ENCODE results near the gene CENPT. TPM values are rescaled to one million over a fixed set of nuclear protein-coding genes. Genes with fewer than 3 reads are reported as not detected.

Gene CENPT
- total and polyA plus RNA-seq, 2 of the 13 experiments (the other 11 are each of a cell fraction or from before 2014, with no cell fraction given) = 40.9 to 43.3 TPM

DNA sequence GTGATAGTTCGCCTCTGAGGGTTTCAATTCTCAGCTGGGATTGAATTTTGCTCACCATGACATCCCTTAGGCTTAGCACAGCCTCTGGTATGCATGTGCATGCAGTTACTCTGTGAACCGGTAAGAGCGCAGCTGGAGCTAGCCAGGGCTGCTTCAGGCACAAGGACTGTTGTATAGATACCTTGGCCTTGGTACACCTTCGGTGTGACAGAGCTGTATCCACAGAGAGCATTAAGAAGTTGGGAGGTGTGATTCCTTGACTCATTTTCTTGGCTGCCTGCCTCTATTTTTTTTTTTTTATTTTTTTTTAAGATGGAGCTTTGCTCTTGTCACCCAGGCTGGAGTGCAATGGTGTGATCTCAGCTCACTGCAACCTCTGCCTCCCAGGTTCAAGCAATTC, 3.0 kb downstream of the CENPT start (continued):
- TF ChIP-seq, protein P1, sequence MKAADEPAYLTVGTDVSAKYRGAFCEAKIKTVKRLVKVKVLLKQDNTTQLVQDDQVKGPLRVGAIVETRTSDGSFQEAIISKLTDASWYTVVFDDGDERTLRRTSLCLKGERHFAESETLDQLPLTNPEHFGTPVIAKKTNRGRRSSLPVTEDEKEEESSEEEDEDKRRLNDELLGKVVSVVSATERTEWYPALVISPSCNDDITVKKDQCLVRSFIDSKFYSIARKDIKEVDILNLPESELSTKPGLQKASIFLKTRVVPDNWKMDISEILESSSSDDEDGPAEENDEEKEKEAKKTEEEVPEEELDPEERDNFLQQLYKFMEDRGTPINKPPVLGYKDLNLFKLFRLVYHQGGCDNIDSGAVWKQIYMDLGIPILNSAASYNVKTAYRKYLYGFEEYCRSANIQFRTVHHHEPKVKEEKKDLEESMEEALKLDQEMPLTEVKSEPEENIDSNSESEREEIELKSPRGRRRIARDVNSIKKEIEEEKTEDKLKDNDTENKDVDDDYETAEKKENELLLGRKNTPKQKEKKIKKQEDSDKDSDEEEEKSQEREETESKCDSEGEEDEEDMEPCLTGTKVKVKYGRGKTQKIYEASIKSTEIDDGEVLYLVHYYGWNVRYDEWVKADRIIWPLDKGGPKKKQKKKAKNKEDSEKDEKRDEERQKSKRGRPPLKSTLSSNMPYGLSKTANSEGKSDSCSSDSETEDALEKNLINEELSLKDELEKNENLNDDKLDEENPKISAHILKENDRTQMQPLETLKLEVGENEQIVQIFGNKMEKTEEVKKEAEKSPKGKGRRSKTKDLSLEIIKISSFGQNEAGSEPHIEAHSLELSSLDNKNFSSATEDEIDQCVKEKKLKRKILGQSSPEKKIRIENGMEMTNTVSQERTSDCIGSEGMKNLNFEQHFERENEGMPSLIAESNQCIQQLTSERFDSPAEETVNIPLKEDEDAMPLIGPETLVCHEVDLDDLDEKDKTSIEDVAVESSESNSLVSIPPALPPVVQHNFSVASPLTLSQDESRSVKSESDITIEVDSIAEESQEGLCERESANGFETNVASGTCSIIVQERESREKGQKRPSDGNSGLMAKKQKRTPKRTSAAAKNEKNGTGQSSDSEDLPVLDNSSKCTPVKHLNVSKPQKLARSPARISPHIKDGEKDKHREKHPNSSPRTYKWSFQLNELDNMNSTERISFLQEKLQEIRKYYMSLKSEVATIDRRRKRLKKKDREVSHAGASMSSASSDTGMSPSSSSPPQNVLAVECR (CRISPR knock-in tag; IDR thresholded peaks at IDR 0.05; ENCODE audit: borderline replicate concordance) = 0 out of 2 replicates have a peak, but pooled peaks have one; percentile 9
- TF ChIP-seq TP53 (CRISPR knock-in tag; conservative IDR thresholded peaks at IDR 0.05) (no peak), TEAD3 (CRISPR knock-in tag; optimal IDR thresholded peaks at IDR 0.05; ENCODE audit: borderline replicate concordance) (peak; percentile 50), ZNF382 (CRISPR knock-in tag; IDR thresholded peaks at IDR 0.05; ENCODE audit: borderline replicate concordance) (no peak), XRCC5 (optimal IDR thresholded peaks at IDR 0.05; ENCODE audit: low read length) (peak; percentile 21), SOX6 (IDR thresholded peaks at IDR 0.05) (no peak), SOX6 (CRISPR knock-in tag; IDR thresholded peaks at IDR 0.05) (no peak)

DNA sequence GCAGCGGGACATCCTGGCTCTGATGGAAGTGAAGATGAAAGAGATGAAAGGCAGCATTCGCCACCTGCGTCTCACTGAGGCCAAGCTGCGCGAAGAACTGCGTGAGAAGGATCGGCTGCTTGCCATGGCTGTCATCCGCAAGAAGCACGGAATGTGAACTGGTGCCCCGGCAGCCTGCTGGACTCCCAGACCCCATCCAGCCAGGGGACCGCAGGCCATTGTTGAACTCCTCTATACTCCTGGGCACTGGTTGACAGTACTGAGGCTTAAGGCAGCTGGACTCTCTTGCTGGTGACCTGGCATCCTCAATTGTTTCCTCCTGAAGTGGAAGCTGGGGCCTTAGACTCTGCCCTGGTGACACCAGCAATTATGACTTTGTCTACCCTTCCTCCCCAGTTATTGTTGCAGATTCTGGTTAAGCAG, 4.1 kb downstream of the CENPT start:
- BruUV-seq (replicated peaks) = TSS peak; percentile 23
- Histone ChIP-seq H3K9me3 (ENCODE audit: low read length) (no peaks in the 10 kb centered on the region), H3K9ac (ENCODE audit: insufficient read depth, low read depth, low read length) (peak overlapping the region; percentile 93), H3K4me1 (ENCODE audit: insufficient read depth, low read length) (peaks cover 44% of the 10 kb centered on the region), H3K4me3 (replicated peaks in 1 of 3; ENCODE audit: insufficient read depth in 1 of 3, low read depth in 2 of 3, low read length in 3 of 3) (peak overlapping the region; percentile 80 to 97 (median 92)), H3K36me3 (replicated peaks in 1 of 2; ENCODE audit: control insufficient read depth in 1 of 2, insufficient read depth in 2 of 2, low read length in 2 of 2) (no peaks in the 10 kb centered on the region), H3K27me3 (ENCODE audit: control insufficient read depth in 1 of 2, insufficient read depth in 2 of 2, low read length in 2 of 2) (no peaks in the 10 kb centered on the region; a peak in 1 of 5 replicates), H3K79me2 (ENCODE audit: insufficient read depth, low read length) (peaks cover 47% of the 10 kb centered on the region), H3K4me2 (ENCODE audit: low read depth, low read length) (peak overlapping the region; percentile 89), H4K20me1 (ENCODE audit: insufficient read depth, low read length) (peaks cover 29% of the 10 kb centered on the region), H2AFZ (ENCODE audit: low read length) (no peak overlapping the region), H3K27ac (ENCODE audit: extremely low read length, insufficient read depth, low read length) (peak overlapping the region; percentile 92)
- POLR2A ChIA-PET = interaction anchor here (1.0 to 2.6 kb wide), 4 partner anchors 10 to 92 kb away, joined by 6 to 15 read pairs (median 8); partner anchors contain the start of genes RANBP10 and TSNAXIP1
- no peak for DNase-seq (ENCODE audit: low spot score)
- ATAC-seq = no peak
- in situ Hi-C loops (cut with HindIII; ENCODE audit: extremely low pct_ligation_motif_present, low pct_unique_long_range_greater_than_20kb) = no loop called here
- 36% methylated on average over 4 of the region's 11 CpGs for WGBS (ENCODE audit: low lambda C conversion rate)
- no peak for FAIRE-seq
- intact Hi-C loops (cut with micrococcal nuclease; ENCODE audit: unreplicated experiment) = loop anchor here (1.0 kb wide), 1 partner anchor 22 kb away; no protein-coding TSS in a partner anchor
- CTCF ChIA-PET (ENCODE audit: low intra/inter-chr PET ratio, low total read pairs) = interaction anchor here (1.3 to 2.6 kb wide), 3 partner anchors 22 to 40 kb away, joined by 3 to 28 read pairs (median 4); no protein-coding TSS in a partner anchor
- no peak for TF ChIP-seq ZNF790 (CRISPR knock-in tag; IDR thresholded peaks at IDR 0.05; ENCODE audit: borderline replicate concordance)
- TF ChIP-seq, protein P2, sequence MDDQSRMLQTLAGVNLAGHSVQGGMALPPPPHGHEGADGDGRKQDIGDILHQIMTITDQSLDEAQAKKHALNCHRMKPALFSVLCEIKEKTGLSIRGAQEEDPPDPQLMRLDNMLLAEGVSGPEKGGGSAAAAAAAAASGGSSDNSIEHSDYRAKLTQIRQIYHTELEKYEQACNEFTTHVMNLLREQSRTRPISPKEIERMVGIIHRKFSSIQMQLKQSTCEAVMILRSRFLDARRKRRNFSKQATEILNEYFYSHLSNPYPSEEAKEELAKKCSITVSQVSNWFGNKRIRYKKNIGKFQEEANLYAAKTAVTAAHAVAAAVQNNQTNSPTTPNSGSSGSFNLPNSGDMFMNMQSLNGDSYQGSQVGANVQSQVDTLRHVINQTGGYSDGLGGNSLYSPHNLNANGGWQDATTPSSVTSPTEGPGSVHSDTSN (CRISPR knock-in tag; IDR thresholded peaks at IDR 0.05; ENCODE audit: borderline replicate concordance) = no peak
- TF ChIP-seq, protein P3, sequence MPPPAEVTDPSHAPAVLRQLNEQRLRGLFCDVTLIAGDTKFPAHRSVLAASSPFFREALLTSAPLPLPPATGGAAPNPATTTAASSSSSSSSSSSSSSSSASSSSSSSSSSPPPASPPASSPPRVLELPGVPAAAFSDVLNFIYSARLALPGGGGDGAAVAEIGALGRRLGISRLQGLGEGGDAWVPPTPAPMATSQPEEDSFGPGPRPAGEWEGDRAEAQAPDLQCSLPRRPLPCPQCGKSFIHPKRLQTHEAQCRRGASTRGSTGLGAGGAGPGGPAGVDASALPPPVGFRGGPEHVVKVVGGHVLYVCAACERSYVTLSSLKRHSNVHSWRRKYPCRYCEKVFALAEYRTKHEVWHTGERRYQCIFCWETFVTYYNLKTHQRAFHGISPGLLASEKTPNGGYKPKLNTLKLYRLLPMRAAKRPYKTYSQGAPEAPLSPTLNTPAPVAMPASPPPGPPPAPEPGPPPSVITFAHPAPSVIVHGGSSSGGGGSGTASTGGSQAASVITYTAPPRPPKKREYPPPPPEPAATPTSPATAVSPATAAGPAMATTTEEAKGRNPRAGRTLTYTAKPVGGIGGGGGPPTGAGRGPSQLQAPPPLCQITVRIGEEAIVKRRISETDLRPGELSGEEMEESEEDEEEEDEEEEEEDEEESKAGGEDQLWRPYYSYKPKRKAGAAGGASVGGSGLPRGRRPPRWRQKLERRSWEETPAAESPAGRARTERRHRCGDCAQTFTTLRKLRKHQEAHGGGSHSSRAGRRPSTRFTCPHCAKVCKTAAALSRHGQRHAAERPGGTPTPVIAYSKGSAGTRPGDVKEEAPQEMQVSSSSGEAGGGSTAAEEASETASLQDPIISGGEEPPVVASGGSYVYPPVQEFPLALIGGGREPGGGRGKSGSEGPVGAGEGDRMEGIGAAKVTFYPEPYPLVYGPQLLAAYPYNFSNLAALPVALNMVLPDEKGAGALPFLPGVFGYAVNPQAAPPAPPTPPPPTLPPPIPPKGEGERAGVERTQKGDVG (CRISPR knock-in tag; IDR thresholded peaks at IDR 0.05; ENCODE audit: borderline replicate concordance) = no peak
- TF ChIP-seq, protein P4, sequence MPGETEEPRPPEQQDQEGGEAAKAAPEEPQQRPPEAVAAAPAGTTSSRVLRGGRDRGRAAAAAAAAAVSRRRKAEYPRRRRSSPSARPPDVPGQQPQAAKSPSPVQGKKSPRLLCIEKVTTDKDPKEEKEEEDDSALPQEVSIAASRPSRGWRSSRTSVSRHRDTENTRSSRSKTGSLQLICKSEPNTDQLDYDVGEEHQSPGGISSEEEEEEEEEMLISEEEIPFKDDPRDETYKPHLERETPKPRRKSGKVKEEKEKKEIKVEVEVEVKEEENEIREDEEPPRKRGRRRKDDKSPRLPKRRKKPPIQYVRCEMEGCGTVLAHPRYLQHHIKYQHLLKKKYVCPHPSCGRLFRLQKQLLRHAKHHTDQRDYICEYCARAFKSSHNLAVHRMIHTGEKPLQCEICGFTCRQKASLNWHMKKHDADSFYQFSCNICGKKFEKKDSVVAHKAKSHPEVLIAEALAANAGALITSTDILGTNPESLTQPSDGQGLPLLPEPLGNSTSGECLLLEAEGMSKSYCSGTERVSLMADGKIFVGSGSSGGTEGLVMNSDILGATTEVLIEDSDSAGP (CRISPR knock-in tag; IDR thresholded peaks at IDR 0.05; ENCODE audit: borderline replicate concordance) = peak; percentile 66; the same call in 1 of the 2 replicates
- no peak for TF ChIP-seq KLF12 (CRISPR knock-in tag; IDR thresholded peaks at IDR 0.05; ENCODE audit: borderline replicate concordance)
